NB4 (cell line): ENCODE measurements around the gene ZNF148.

Experiments
- DNase-seq: peaks from one replicate; pipeline ENCODE4 v3.0.0; 2010; ENCODE audit warnings: low read depth
- H3K4me3 ChIP-seq: one replicate; pipeline ENCODE4 v1.5.1; 2011; ENCODE audit warnings: mild to moderate bottlenecking, low read depth, low read length, moderate library complexity
- CTCF ChIP-seq: IDR thresholded peaks from one replicate; pipeline ENCODE4 v1.5.1; 2012; ENCODE audit warnings: low read depth, low read length
- MYC ChIP-seq: IDR thresholded peaks from 2 replicates; pipeline ENCODE4 v1.6.1; 2011; ENCODE audit warnings: low read depth, low read length
- POLR2A ChIP-seq: IDR thresholded peaks from 2 replicates; pipeline ENCODE4 v1.6.1; 2011; ENCODE audit warnings: mild to moderate bottlenecking; ENCODE audit not compliant: insufficient read length; ENCODE audit errors: extremely low read depth
- TF ChIP-seq, protein P1 (sequence below): IDR thresholded peaks from 2 replicates; pipeline ENCODE4 v1.6.1; 2011; ENCODE audit warnings: low read depth, low read length

Gene ZNF148

GRCh38 chr3:125367403-125368230 lies 7.5 kb downstream of the ZNF148 start:
- H3K4me3 ChIP-seq: no peak overlapping the region
- TF ChIP-seq CTCF: no peak
- DNase-seq: no peak

DNA sequence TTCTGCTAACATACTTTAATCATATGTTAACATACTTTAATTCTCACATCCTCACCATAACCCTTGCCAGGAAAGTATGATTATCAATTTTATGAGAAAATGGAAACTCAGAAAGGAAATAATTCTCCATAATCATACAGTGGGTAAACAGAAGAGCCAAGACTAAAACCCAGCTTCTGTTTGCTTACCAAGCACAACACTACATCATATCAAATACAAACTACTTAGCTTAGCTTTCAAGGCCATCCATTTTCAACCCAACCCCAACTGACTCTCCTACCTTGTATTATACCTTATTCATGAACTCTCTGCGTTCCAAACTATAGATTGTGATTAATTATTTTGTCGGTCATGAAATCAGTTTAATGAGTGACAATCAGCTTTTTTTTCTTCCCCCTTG lies 9.0 kb downstream of the ZNF148 start:
- no peak for DNase-seq
- TF ChIP-seq MYC (no peak), POLR2A (no peak), CTCF (no peak)
- TF ChIP-seq, protein P1, sequence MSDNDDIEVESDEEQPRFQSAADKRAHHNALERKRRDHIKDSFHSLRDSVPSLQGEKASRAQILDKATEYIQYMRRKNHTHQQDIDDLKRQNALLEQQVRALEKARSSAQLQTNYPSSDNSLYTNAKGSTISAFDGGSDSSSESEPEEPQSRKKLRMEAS: no peak
- H3K4me3 ChIP-seq: no peak overlapping the region

DNA sequence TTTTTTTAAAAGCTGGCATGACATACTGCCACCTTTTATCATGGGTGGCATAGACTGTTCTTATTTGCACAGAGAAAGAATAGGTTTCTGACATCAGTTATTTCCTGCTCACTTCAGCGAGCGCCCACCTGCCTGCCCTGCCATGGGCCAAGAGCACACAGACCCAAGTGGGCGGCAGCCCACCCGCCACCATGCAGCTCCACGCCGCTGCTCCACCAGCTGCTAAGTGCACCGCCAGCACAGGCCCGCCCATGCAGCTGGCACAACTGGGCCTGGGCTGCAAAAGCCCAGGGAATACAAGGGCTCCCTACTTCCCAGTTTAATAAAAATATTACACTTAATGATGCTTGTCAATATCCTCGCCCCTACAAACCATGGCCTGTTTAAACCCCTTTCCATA lies 15.4 kb downstream of the ZNF148 start:
- no peak overlapping the region for H3K4me3 ChIP-seq
- no peak for DNase-seq
- TF ChIP-seq POLR2A: no peak
- TF ChIP-seq, protein P1: no peak

- no peak overlapping the region for H3K4me3 ChIP-seq
- TF ChIP-seq, protein P1: no peak
- TF ChIP-seq CTCF (no peak), MYC (no peak), POLR2A (no peak)
- no peak for DNase-seq
These were observed 16.2 kb downstream of the ZNF148 start for GRCh38 chr3:125358923-125359322.

DNA sequence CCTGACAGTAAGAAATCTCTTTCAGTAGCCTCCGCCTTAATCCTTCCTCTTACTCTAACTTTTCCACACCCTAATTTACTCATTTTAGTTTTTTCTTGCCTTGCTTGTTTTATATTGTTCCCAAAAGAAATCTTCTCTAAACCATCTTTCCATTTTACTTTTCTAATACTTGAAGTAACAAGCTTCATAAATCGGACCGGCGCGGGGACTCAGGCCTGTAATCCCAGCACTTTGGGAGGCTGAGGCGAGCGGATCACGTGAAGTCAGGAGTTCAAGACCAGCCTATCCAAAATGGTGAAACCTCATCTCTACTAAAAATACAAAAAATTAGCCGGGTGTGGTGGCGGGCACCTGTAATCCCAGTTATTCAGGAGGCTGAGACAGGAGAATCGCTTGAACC lies 17.3 kb downstream of the ZNF148 start:
- TF ChIP-seq POLR2A: no peak
- TF ChIP-seq CTCF: no peak
- TF ChIP-seq MYC: no peak
- TF ChIP-seq, protein P1: no peak
- no peak for DNase-seq
- H3K4me3 ChIP-seq: peak overlapping the region; percentile 77

GRCh38 chr3:125357032-125357658 lies 18.0 kb downstream of the ZNF148 start:
- TF ChIP-seq POLR2A (peak; percentile 60), CTCF (no peak), MYC (peak; percentile 44; the same call in 1 of the 2 replicates)
- peak overlapping the region; percentile 77 for H3K4me3 ChIP-seq
- peak; percentile 79 for DNase-seq
